HFF-Myc (cell line): Measurements from ENCODE around the gene FCF1.
A peak's percentile ranks its signal among the peaks of the same experiment; 100 is the strongest.
"Not testable (repeated sequence)": the region's sequence is repeated elsewhere in the genome, so short reads cannot be mapped to it uniquely, and the experiment has no call there.

ENCODE experiments used
- DNase-seq: peaks from one replicate; pipeline ENCODE4 v3.0.0-alpha.2; 2011; ENCODE audit warnings: low read depth; ENCODE audit errors: extremely low read depth
- H3K4me3 ChIP-seq: replicated peaks from 2 replicates; pipeline ENCODE4 v1.5.1; 2011; ENCODE audit warnings: low read depth, mild to moderate bottlenecking, control low read depth, low read length
- TF ChIP-seq, protein P1 (sequence below): IDR thresholded peaks from 2 replicates; pipeline ENCODE4 v1.5.1; 2012; ENCODE audit warnings: mild to moderate bottlenecking, low read depth, low read length, control low read depth; ENCODE audit errors: missing control alignments

Gene FCF1

GRCh38 chr14:74756326-74756725 is 43.4 kb downstream of the FCF1 start:
- TF ChIP-seq, protein P1, sequence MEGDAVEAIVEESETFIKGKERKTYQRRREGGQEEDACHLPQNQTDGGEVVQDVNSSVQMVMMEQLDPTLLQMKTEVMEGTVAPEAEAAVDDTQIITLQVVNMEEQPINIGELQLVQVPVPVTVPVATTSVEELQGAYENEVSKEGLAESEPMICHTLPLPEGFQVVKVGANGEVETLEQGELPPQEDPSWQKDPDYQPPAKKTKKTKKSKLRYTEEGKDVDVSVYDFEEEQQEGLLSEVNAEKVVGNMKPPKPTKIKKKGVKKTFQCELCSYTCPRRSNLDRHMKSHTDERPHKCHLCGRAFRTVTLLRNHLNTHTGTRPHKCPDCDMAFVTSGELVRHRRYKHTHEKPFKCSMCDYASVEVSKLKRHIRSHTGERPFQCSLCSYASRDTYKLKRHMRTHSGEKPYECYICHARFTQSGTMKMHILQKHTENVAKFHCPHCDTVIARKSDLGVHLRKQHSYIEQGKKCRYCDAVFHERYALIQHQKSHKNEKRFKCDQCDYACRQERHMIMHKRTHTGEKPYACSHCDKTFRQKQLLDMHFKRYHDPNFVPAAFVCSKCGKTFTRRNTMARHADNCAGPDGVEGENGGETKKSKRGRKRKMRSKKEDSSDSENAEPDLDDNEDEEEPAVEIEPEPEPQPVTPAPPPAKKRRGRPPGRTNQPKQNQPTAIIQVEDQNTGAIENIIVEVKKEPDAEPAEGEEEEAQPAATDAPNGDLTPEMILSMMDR, result no peak
- DNase-seq, result no peak
- no peak overlapping the region for H3K4me3 ChIP-seq

GRCh38 chr14:74758505-74758904 is 45.6 kb downstream of the FCF1 start:
- not testable (repeated sequence) for H3K4me3 ChIP-seq, DNase-seq

GRCh38 chr14:74762917-74763802 is 50.2 kb downstream of the FCF1 start, which contains the start of gene YLPM1:
Gene YLPM1 (plus strand): TSS chr14:74763316. CDS start chr14:74763490, 174 bp downstream.
- peak; percentile 96 for DNase-seq
- H3K4me3 ChIP-seq, result peak within 1 kb of the TSS; percentile 82
- TF ChIP-seq, protein P1, result peak; percentile 39

- TF ChIP-seq, protein P1, result no peak
- H3K4me3 ChIP-seq, result peak overlapping the region; percentile 82
- no peak for DNase-seq
Measured at GRCh38 chr14:74763803-74764531, 51.0 kb downstream of the FCF1 start.

DNA sequence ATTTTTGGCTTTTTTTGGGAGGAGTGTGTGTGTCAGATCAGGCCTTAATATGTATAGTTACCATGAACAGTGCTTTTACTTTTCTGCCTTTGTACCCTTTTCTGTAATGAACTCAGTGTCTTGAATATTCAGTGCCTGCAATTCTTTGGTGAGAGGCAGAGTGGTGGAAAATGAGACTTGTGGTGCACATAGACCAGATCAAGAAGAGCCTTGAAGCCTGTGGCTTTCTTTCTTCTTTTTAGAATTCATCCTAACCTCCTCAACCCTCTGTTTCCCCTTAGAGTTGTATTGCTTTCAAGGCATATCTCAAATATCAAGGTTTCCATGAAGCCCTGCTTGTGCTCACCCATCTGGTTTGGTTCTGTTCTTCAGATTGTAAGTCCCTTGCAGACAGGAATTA is 52.8 kb downstream of the FCF1 start:
- H3K4me3 ChIP-seq, result peak overlapping the region; percentile 82
- TF ChIP-seq, protein P1, result no peak
- DNase-seq, result no peak

DNA sequence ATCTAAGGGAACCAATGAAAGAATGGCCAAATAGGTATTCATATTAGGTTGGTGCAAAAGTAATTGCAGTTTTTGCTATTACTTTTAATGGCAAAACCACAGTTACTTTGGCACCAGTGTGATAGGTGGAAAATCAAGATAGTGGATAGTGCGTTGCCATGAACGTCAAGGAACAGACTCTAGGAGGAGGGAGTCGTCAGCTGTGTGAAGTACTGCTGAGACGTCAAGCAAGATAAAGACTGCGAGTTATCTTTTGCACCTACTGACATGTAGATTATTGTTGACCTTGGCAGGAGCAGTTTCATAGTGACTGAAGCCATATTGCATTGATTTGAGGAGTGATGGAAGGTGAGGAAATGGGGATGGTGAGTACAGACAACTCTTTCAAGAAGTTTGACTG is 58.5 kb downstream of the FCF1 start:
- DNase-seq, result no peak
- H3K4me3 ChIP-seq, result no peak overlapping the region
- TF ChIP-seq, protein P1, result no peak

GRCh38 chr14:74784634-74785033 is 71.7 kb downstream of the FCF1 start:
- H3K4me3 ChIP-seq, result no peak overlapping the region
- no peak for DNase-seq
- TF ChIP-seq, protein P1, result no peak
